SK-N-SH treated with all-trans-retinoic acid at 6 μM for 48 hours (cell line): Measurements from ENCODE around the gene ZGPAT.

Experiments
- ATAC-seq: fragments of 200-7000 bp; cut with Tn5 transposase; 3 replicates; pipeline ENCODE4 v1.9.1; 2020; ENCODE audit warnings: mild to moderate bottlenecking, moderate library complexity
- ARNTL ChIP-seq: fragments of 450-650 bp; formaldehyde crosslinking; IDR thresholded peaks from 2 replicates; pipeline ENCODE4 v1.5.0; 2020; ENCODE audit warnings: low read depth, mild to moderate bottlenecking, moderate library complexity, borderline replicate concordance
- BACH2 ChIP-seq: fragments of 250-450 bp; sonication (Bioruptor Pico); IDR thresholded peaks from 2 replicates; pipeline ENCODE4 v1.9.0; 2021; ENCODE audit warnings: mild to moderate bottlenecking, borderline replicate concordance
- CREB5 ChIP-seq: fragments of 250-450 bp; sonication (Bioruptor Pico); IDR thresholded peaks from 2 replicates; pipeline ENCODE4 v1.5.1; 2020; ENCODE audit warnings: low read depth, mild to moderate bottlenecking, moderate library complexity
- CSDC2 ChIP-seq: fragments of 250-450 bp; sonication (Bioruptor Pico); IDR thresholded peaks from 2 replicates; pipeline ENCODE4 v1.5.0; 2020; ENCODE audit warnings: mild to moderate bottlenecking, moderate library complexity
- ESRRG ChIP-seq: fragments of 250-450 bp; sonication (Bioruptor Pico); IDR thresholded peaks from 2 replicates; pipeline ENCODE4 v1.6.1; 2021; ENCODE audit warnings: mild to moderate bottlenecking
- GLIS3 ChIP-seq: fragments of 250-450 bp; sonication (Bioruptor Pico); IDR thresholded peaks from 2 replicates; pipeline ENCODE4 v1.5.0; 2020; ENCODE audit warnings: mild to moderate bottlenecking, moderate library complexity
- ISL1 ChIP-seq: fragments of 250-450 bp; sonication (Bioruptor Pico); IDR thresholded peaks from 2 replicates; pipeline ENCODE4 v2.1.2; 2022; ENCODE audit warnings: mild to moderate bottlenecking, moderate library complexity
- OSR1 ChIP-seq: fragments of 250-450 bp; sonication (Bioruptor Pico); IDR thresholded peaks from 2 replicates; pipeline ENCODE4 v1.8.0; 2022; ENCODE audit warnings: moderate library complexity, mild to moderate bottlenecking, inconsistent platforms
- POU6F1 ChIP-seq: fragments of 250-450 bp; sonication (Bioruptor Pico); IDR thresholded peaks from 2 replicates; pipeline ENCODE4 v1.8.0; 2021; ENCODE audit warnings: low read depth, mild to moderate bottlenecking, moderate library complexity, borderline replicate concordance
- PPARA ChIP-seq: fragments of 250-450 bp; sonication (Bioruptor Pico); IDR thresholded peaks from 2 replicates; pipeline ENCODE4 v1.5.0; 2020; ENCODE audit warnings: mild to moderate bottlenecking, borderline replicate concordance
- RARB ChIP-seq: fragments of 250-450 bp; sonication (Bioruptor Pico); IDR thresholded peaks from 2 replicates; pipeline ENCODE4 v1.8.0; 2021; ENCODE audit warnings: mild to moderate bottlenecking, moderate library complexity
- SNAI2 ChIP-seq: fragments of 250-450 bp; sonication (Bioruptor Pico); IDR thresholded peaks from 2 replicates; pipeline ENCODE4 v1.5.0; 2020; ENCODE audit warnings: mild to moderate bottlenecking, moderate library complexity
- TCF4 ChIP-seq: fragments of 250-450 bp; sonication (Bioruptor Pico); IDR thresholded peaks from 2 replicates; pipeline ENCODE4 v1.8.0; 2021; ENCODE audit warnings: mild to moderate bottlenecking, moderate library complexity, borderline replicate concordance
- TOX ChIP-seq: fragments of 250-450 bp; sonication (Bioruptor Pico); IDR thresholded peaks from 2 replicates; pipeline ENCODE4 v1.8.0; 2021; ENCODE audit warnings: mild to moderate bottlenecking, moderate library complexity, borderline replicate concordance
- ZC3H10 ChIP-seq: fragments of 250-450 bp; sonication (Bioruptor Pico); IDR thresholded peaks from 2 replicates; pipeline ENCODE4 v1.5.1; 2021; ENCODE audit warnings: mild to moderate bottlenecking, moderate library complexity
- ZFP3 ChIP-seq: fragments of 250-450 bp; sonication (Bioruptor Pico); IDR thresholded peaks from 2 replicates; pipeline ENCODE4 v1.5.0; 2020; ENCODE audit warnings: mild to moderate bottlenecking, moderate library complexity
- ZFP30 ChIP-seq: fragments of 450-650 bp; formaldehyde crosslinking; IDR thresholded peaks from 2 replicates; pipeline ENCODE4 v1.5.0; 2022; ENCODE audit warnings: mild to moderate bottlenecking, moderate library complexity
- ZNF565 ChIP-seq: fragments of 450-650 bp; formaldehyde crosslinking; conservative IDR thresholded peaks from 2 replicates; pipeline ENCODE4 v1.5.0; 2020; ENCODE audit warnings: low read depth, mild to moderate bottlenecking, moderate library complexity
- ZNF8 ChIP-seq: fragments of 450-650 bp; formaldehyde crosslinking; IDR thresholded peaks from 2 replicates; pipeline ENCODE4 v1.5.0; 2020; ENCODE audit warnings: mild to moderate bottlenecking, moderate library complexity
- TF ChIP-seq, protein P1 (sequence below): fragments of 250-450 bp; sonication (Bioruptor Pico); IDR thresholded peaks from 2 replicates; pipeline ENCODE4 v1.5.0; 2020; ENCODE audit warnings: mild to moderate bottlenecking, moderate library complexity
- TF ChIP-seq, protein P2 (sequence below): fragments of 250-450 bp; sonication (Bioruptor Pico); IDR thresholded peaks from 2 replicates; pipeline ENCODE4 v1.5.1; 2021; ENCODE audit warnings: mild to moderate bottlenecking, moderate library complexity

The ZGPAT gene

GRCh38 chr20:63693083-63693732 is 14.6 kb upstream of the ZGPAT start:
- no peak for TF ChIP-seq ZC3H10 (CRISPR knock-in tag)
- no peak for ATAC-seq

DNA sequence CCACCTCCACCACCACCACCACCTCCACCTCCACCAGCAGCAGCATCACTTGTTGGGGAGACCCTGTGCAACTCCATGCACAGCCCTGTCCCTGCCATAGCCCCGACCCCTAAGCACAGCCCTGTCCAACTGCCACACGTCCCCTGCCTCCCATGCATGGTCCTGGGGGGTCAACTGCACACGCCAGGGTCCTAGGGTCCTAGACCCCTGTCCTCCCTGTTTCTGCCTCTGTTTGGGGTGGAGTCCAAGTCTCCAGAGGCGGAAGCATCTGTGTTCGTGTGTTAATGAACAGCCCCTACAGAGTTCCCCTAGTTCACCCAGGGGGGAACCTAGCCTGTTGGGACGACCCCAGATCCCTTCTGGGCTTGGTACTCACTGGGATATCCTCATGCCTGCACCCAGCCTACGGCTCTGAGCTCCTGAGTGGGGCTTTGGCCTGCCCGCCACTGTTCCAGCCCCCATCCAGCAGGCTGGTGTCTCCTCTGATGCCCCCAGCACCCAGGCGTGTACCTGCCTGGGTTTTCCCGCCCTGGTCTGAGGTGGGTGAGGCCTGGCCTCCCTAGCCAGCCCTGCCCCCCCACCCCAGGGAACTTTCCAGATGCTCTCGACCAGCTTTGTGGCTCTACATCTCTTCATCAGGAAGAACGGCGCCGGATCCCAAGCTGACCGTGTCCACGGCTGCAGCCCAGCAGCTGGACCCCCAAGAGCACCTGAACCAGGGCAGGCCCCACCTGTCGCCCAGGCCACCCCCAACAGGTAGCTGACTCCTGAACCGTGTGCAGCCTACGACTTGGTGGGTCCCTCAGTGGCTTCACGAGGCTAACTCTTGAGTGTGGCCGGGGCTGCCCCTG is 13.9 kb upstream of the ZGPAT start:
- TF ChIP-seq CSDC2 (CRISPR knock-in tag) (no peak), ZFP3 (CRISPR knock-in tag) (no peak), ZFP30 (CRISPR knock-in tag) (no peak), ZNF565 (CRISPR knock-in tag) (no peak), ESRRG (CRISPR knock-in tag) (no peak), TCF4 (CRISPR knock-in tag) (no peak), ZC3H10 (CRISPR knock-in tag) (no peak), SNAI2 (no peak), PPARA (CRISPR knock-in tag) (no peak), ZNF8 (CRISPR knock-in tag) (no peak), GLIS3 (CRISPR knock-in tag) (no peak), ARNTL (no peak), ISL1 (CRISPR knock-in tag) (no peak), OSR1 (CRISPR knock-in tag) (no peak), TOX (CRISPR knock-in tag) (no peak), CREB5 (CRISPR knock-in tag) (no peak), BACH2 (no peak), RARB (no peak)
- TF ChIP-seq, protein P1, sequence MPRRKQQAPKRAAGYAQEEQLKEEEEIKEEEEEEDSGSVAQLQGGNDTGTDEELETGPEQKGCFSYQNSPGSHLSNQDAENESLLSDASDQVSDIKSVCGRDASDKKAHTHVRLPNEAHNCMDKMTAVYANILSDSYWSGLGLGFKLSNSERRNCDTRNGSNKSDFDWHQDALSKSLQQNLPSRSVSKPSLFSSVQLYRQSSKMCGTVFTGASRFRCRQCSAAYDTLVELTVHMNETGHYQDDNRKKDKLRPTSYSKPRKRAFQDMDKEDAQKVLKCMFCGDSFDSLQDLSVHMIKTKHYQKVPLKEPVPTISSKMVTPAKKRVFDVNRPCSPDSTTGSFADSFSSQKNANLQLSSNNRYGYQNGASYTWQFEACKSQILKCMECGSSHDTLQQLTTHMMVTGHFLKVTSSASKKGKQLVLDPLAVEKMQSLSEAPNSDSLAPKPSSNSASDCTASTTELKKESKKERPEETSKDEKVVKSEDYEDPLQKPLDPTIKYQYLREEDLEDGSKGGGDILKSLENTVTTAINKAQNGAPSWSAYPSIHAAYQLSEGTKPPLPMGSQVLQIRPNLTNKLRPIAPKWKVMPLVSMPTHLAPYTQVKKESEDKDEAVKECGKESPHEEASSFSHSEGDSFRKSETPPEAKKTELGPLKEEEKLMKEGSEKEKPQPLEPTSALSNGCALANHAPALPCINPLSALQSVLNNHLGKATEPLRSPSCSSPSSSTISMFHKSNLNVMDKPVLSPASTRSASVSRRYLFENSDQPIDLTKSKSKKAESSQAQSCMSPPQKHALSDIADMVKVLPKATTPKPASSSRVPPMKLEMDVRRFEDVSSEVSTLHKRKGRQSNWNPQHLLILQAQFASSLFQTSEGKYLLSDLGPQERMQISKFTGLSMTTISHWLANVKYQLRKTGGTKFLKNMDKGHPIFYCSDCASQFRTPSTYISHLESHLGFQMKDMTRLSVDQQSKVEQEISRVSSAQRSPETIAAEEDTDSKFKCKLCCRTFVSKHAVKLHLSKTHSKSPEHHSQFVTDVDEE (CRISPR knock-in tag), result no peak
- ATAC-seq, result no peak

- ATAC-seq, result no peak
- TF ChIP-seq RARB (no peak), ZNF565 (CRISPR knock-in tag) (no peak), POU6F1 (CRISPR knock-in tag) (no peak)
- TF ChIP-seq, protein P2, sequence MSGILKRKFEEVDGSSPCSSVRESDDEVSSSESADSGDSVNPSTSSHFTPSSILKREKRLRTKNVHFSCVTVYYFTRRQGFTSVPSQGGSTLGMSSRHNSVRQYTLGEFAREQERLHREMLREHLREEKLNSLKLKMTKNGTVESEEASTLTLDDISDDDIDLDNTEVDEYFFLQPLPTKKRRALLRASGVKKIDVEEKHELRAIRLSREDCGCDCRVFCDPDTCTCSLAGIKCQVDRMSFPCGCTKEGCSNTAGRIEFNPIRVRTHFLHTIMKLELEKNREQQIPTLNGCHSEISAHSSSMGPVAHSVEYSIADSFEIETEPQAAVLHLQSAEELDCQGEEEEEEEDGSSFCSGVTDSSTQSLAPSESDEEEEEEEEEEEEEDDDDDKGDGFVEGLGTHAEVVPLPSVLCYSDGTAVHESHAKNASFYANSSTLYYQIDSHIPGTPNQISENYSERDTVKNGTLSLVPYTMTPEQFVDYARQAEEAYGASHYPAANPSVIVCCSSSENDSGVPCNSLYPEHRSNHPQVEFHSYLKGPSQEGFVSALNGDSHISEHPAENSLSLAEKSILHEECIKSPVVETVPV (CRISPR knock-in tag), result no peak
These were observed 13.0 kb upstream of the ZGPAT start for GRCh38 chr20:63694584-63695423.
